NCI-H1436 (cell line): Measurements from ENCODE around the gene SMIM21.

Source experiments
- DNase-seq: peaks from one replicate; lab custom pipeline; 2025; lab: John Stamatoyannopoulos, UW

Gene SMIM21

GRCh38 chr18:75427603-75428002 is at the start of gene SMIM21:
Gene SMIM21 (minus strand): TSS chr18:75427703. CDS start chr18:75427563, 140 bp downstream.
- DNase-seq, result no peak

DNA sequence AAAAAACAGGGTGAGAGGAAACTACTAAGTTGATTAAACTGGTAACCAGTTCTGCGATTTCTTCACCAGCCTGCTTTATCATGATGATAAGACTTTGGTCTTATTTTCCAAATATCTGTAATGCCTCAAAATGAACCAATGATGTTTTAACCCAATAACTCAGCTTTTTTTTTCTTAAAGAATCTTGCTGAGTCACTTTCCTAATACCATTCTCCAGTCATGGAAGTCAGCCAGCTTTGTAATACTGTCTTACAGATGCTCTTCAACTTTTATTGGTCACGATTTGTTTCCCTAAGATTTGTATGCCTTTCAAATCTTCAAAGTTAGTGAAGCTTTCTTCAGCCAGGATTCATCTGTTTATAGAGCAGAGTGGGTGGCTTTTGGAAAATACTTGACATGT is 47.7 kb upstream of the SMIM21 start:
- DNase-seq, result no peak

GRCh38 chr18:75474332-75474731 is 46.8 kb upstream of the SMIM21 start:
- no peak for DNase-seq

GRCh38 chr18:75473316-75473715 is 45.8 kb upstream of the SMIM21 start:
- no peak for DNase-seq

DNA sequence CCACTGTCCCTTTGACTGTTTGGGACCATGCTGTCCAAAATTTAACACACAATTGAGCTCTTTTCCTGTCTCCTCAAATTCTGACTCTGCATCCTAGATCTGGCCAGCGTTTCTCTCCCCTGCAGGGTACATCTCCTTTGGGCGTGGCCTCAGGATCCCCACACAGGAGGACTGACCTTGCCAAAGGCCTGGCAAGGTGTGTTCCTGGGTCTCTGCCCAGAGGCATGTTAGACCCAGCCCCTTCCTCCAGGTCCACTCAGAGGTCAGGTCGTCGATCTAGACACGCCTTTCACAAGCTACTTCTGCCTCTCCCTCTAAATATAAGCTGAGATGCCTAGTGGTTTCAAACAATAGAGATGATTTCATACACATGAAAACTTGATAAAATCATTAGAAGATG is 45.4 kb upstream of the SMIM21 start:
- no peak for DNase-seq

- no peak for DNase-seq
Observed at GRCh38 chr18:75472396-75472795, 44.9 kb upstream of the SMIM21 start.

DNA sequence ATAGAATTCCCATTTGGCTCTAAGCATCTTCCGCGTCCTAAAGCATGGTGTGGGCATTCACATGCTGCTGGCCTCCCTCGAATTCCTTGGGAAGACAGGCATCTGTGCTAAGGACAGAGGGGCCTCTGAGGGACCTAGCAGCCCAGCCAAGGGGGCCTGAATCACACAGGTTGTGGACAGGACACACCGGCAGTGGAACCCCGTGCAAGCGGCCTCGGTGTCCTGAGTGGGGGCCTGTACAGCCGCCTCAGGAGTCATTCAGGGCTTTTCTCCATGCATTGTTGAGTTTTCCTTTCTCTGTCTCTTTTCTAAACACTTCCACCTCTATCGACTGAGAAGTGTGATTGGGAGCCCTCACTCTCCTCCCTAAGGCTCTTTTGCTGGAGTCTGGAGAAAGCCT is 44.3 kb upstream of the SMIM21 start:
- DNase-seq, result no peak

DNA sequence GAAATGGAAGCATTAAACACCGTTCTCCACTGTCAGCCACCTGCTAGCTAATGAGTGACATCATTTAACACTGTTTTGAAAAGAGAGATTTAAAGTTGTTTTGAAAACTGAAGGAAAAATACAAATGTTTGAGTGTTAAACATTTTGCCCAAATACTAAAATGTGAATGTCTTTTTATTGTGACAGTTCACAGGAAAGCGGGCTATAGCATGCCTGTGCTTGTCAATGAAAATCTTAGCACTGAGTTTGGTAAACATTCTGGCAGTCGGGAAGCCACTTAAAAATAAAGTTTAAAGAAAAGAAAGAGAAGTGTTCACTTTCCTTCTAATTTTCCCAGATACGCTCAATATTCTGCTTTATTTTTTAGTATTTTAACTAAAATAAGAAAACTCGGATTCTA is 40.3 kb upstream of the SMIM21 start:
- DNase-seq, result no peak

- DNase-seq, result no peak
Observed at GRCh38 chr18:75467281-75467795, 39.8 kb upstream of the SMIM21 start.

DNA sequence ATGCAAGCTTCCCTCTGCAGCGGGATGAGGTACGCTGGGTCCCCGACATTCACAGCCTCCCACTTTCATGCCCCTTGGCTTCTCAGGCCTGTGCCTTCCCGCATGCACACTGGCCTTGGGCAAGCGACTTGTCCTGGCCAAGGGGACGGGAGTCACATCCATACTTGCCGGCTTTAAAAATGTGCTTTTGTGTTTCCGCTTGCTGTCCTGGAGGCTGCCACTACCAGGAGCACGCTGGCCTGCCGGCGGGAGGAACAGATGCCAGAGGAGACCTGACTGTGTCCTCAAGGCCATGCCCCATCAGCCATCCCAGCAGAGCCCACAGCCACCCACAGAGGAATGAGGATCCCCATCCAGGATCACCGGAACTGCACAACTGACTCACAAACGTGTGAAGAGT is 36.9 kb upstream of the SMIM21 start:
- DNase-seq, result no peak

DNA sequence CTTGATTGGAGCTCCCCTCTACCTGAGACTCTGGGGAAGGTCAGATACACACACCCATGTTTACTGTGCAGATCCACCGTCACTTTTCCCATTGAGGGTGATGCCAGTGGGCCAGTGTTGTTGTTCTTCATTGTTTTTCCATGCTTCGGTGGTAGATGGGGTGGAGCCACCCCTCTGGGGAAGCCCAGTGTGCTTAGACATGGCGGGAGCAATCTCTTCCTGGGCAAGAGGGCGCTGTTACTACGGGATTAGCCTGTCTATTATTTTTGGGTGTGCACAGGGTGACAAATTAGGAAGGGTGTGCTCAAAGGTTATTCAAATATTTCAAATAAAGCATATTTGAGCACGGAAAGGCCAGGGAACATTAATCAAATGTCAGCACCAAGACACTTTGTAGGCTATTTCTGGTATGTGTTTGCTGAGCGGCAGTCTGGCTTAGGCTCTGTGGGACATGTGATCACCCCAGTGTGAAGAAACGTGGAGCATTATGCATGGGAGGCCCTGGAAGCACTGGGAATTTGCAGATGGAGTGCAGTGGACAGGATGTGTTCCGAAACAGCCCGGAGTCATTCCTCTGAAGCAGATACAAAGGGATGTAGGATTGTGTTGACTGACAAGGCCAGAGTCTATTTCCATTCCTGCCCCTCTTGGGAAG is 34.8 kb upstream of the SMIM21 start:
- DNase-seq, result no peak

GRCh38 chr18:75456199-75456631 is 28.7 kb upstream of the SMIM21 start:
- no peak for DNase-seq

- no peak for DNase-seq
Observed at GRCh38 chr18:75455249-75456198, 28.0 kb upstream of the SMIM21 start.

DNA sequence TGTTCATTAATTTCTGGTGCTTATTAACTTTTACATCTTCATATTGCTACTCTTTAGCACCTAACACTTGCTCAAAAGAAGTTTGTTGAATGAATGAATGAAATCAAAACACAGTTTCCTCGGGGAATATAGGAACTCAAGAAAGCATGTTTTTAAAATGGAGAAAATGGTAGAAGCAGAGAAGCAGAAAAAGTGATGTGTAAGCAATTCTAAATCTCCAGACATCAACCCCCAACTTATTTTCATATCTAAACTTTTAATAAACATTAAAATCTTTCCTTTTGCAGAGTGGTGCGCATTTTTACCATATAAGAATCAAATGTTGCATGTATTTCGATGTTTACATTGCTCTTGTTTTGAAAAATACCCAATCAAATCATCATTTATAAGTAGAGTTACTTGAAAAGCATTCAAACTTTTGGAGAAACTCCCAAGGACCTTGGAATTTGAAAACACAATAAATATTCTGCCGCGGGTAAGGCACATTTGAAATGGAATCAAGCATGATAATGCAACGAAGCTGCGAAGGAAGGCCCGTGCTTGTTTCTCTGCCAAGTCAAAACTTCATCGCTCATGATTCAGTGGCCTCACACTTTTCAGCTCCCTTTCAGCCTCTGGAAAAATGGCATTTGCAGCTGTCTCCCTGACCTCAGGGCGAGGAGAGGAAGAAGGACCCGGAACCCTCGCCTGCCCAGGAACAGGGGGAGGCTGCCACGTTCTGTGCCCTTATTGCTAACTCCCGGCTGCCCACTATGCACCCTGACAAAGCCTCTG is 26.7 kb upstream of the SMIM21 start:
- no peak for DNase-seq

- no peak for DNase-seq
Observed at GRCh38 chr18:75450906-75451305, 23.4 kb upstream of the SMIM21 start.

GRCh38 chr18:75441896-75442295 is 14.4 kb upstream of the SMIM21 start:
- no peak for DNase-seq

- peak; percentile 41 for DNase-seq
Observed at GRCh38 chr18:75439348-75439747, 11.8 kb upstream of the SMIM21 start.

DNA sequence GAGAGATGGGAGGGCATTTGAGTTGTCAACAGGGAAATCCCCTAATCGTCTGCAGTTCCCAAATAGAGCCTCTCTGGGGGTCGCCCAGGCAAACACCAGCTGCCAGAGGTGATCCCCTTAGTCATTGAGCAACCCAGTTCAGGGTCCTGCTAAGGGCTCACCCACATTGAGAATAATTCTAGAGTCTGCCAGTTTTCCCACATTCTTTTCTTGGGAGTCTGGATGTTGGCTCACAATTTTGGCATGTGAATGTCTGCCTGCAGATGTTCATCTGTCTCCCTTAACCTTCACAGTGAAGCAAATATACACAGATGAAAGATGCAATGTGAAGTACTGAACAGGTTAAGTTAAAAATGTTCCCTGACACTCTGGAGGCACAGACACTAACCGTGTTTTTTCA is 11.4 kb upstream of the SMIM21 start:
- DNase-seq, result no peak

GRCh38 chr18:75437979-75438378 is 10.5 kb upstream of the SMIM21 start:
- no peak for DNase-seq

DNA sequence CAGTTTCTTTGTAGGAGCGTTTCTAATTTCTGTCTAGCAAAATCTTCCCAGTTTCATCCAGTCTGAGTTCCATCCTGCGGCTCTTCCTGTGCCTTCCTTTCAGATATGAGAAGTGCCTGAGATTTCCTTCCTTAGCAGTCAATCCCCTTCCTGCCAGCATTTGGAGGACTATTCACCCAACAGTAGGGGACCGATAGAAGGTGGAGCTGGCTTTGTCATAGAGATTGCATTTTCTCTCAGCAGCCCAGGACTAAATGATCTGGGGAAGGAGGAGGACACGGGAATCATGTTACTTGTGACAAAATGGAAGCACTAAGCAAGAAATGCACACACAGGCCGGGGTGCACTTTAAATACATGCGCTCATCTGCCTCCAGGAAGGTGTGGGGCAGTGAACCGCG is 5.6 kb upstream of the SMIM21 start:
- DNase-seq, result no peak

GRCh38 chr18:75429975-75430374 is 2.5 kb upstream of the SMIM21 start:
- no peak for DNase-seq

DNA sequence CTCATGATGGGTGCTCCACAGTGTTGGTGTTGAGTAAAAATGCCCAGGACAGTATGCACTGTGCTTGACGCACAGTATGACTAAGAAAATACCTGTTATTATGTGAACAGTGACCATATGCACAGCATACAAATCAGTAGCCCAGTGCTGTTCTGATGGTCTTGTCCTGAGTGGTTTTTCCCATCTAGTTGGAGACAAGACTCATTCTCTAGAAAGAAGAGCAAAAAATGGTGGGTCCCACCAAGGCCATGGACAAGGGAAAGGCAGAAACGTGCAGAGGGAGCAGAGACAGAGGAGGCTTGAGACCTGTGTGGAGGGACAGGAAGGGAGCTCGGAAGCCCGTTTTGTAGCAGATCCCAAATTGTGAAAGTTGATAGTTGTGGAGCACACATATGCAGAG is 987 bp upstream of the SMIM21 start:
- no peak for DNase-seq
